ENCODE measurements around the gene NRL.
A peak's percentile ranks its signal among the peaks of the same experiment; 100 is the strongest.

Gene NRL

DNA sequence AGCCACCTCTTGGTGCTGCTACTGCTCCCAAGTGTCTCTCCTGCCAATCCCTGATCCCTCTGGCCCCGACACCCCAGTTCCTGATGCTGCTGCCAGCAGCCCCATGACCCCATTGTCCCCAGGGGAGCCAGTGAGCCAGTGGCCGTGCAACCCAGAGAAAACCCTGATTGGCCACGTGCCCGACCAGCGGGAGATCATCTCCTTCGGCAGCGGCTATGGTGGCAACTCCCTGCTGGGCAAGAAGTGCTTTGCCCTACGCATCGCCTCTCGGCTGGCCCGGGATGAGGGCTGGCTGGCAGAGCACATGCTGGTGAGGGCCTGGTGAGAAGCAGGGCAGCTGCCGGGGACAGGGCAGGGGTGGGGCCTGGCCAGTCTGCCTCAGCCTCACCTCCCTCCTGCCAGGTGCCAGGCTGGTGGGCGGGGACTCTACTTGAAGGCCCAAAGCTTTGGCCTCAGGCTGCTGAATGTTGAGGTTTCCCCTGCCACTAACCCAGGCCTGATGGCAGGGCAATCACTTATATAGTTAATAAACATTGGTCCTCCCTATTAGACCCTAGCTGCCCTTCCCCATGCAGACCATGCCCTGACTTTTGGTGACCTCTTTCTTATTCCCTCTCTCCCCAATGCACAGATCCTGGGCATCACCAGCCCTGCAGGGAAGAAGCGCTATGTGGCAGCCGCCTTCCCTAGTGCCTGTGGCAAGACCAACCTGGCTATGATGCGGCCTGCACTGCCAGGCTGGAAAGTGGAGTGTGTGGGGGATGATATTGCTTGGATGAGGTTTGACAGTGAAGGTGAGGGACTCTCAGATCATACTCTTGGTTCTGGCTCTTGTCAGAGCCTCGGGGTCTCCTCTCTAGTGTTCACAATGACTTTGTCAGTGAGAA, 15.6 kb downstream of the NRL start:
- no peak for DNase-seq (ENCODE audit: low spot score)

DNA sequence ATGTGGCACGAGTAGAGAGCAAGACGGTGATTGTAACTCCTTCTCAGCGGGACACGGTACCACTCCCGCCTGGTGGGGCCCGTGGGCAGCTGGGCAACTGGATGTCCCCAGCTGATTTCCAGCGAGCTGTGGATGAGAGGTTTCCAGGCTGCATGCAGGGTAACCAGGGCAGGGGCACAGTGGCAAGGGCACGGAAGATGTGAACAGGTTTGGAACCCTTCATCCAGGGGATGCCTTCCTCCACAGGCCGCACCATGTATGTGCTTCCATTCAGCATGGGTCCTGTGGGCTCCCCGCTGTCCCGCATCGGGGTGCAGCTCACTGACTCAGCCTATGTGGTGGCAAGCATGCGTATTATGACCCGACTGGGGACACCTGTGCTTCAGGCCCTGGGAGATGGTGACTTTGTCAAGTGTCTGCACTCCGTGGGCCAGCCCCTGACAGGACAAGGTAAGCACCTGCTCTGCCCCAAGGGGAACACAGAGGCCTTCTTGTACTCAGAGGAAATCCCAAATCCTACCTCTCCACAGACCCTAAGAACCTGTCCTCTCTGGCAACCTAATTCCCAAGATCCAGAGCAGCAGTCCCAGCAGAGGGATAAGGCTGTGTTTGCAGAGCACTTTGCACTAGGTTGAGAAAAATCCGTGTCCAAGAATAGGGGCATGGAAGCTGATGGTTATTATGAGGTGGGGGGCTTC, 16.4 kb downstream of the NRL start:
- DNase-seq (ENCODE audit: low spot score), result no peak

DNA sequence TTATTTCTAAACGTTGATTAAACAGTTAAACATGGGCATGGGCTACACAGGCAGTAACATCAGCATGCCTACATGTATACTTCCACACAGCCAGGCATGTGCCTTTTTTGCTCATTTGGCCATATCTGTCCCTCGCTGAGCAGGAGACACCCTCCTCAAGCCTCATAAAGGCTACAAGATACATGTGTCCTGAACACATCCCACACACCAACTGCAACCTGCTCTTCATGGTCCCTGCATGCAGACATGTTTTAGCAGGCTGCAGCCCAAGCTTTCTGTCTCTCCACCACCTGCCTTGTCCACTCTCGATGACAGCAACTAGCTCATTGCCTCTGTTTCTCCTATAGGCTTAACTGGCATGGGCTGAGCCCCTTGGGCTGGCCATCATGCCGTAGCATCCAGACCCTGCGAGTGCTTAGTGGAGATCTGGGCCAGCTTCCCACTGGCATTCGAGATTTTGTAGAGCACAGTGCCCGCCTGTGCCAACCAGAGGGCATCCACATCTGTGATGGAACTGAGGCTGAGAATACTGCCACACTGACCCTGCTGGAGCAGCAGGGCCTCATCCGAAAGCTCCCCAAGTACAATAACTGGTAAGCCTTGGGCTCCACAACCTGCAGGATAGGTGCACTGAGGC, 18.1 kb downstream of the NRL start:
- no peak for DNase-seq (ENCODE audit: low spot score)

DNA sequence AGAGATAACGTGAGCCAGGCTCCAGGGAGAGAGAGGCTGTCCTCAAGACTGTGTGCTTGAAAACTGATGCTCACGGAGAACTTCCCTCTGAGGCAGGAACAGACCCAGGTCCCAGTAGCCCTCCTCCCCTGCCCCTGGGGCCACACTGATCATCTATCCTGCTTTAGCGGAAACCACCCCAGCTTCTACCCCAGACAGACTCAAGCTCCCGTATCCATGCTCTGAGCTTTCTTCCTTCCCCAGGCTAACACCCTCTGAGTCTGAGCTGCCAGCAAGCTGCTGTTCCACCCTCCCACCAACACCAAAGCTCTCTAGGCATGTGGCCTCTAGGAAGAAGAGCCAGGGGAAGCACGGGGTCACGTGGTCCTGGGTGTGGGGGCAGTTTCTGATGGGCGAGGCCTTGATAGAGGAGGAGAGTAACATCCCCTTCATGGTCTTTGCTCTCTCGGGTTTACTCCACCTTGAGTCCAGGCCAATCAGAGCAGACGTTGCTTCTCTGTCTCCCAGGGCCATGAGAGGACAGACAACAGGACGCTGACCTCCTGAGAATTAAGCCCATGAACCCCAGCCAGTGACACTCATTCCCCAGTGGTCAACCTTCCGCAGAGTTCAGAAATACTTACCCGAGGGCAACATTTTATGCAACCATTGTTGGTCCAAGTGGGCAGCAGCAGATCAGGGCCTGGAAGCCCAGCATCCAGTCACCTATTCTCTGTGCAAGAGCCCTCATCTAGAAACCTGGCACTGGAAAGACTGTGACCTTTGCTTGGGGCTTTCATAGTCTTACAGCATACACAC, 19.3 kb downstream of the NRL start:
- peak; percentile 77 for DNase-seq (ENCODE audit: low spot score)

DNA sequence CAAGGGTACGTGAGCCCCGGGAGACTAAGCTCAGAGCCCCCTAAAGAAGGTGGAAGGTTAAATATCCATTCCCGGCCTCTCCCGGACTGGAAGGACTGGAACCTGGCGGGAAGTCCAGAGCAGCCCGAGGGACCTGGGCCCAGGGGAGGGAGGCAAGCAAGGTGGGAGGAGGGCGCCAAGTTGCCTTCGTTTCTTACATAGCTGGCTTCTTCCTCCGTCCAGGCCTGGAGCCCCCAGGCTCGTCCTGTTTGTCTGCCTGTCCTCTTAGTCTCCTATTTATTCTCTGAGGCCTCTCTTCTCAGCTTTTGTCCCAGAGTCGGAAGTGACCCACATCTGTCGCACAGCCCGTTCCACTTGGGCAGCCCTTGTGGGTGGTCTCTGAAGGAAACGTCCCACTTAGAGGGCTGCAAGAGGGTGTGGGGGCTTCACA, 19.9 kb downstream of the NRL start:
- DNase-seq (ENCODE audit: low spot score), result no peak

DNA sequence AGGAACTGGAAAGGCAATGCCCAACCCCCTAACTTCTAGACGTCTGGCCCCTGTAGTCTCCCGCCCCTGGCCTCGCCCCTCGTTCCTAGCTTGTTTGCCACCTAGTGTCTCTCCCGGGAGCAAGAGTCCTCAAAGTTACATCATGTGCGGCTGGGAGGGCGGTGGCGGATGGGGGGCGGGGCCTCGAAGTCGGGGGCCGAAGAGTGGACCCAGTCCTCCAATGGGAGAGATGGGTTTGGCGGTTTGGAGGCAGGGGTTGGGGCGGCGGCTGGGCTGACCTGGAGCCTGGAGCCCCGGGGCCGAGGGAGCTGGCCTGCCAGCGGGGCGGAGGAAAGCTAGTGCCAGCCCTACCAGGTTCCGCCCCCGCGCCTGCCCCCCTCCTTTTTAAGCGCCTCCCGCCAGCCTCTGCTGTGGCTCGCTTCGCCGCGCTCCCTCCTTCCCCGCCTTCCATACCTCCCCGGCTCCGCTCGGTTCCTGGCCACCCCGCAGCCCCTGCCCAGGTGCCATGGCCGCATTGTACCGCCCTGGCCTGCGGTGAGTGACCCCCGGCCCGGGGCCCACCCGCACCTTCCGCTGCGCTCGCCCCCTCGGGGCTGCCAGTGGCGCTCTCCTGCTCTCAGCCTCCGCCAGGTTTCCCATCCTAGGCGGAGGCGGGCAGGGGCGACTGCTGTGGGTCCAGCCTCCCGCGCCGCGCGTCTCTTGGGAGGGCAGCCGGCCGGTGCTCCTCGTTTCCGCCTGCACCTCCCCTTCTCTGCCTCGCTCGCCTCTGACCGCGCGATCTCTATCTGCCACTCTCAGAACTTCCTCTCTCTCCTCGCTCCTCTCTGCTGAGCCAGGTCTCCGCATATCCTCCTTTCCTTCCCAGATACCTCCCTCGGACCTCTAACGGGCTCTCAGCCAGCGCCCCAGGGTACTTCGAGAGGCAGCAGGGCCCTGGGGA, 20.6 kb downstream of the NRL start, which contains the start of gene PCK2:
Gene PCK2, plus strand, starts transcription at position 411 of the 940 bp plus-strand sequence. Its CDS starts 95 bp downstream, at position 506.
- peak; percentile 98 for DNase-seq (ENCODE audit: low spot score)

DNA sequence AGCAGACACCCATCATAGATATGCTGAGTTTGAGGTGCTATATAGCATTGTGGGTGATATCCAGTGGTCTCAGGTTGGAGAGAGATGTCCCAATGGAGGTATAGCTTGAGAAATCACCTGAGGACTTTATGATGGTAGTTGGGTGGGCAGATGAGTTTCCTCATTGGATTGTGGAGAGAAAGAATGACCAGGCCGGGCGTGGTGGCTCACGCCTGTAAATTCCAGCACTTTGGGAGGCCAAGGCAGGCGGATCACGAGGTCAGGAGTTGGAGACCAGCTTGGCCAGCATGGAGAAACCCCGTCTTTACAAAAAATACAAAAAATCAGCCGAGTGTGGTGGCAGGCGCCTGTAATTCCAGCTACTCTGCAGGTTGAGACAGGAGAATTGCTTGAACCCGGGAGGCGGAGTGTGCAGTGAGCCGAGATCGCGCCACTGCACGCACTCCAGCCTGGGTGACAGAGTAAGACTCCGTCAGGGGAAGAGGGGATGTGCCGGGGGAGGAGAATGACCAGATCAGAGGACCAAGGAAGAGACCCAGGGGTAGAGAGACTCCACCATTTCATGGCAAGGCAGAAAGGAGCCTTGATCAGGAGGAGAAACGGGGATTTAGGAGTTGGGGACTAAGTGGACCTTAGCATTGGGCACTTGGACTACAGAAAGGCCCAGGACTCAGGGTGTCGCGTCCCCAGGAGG, 21.4 kb downstream of the NRL start:
- no peak for DNase-seq (ENCODE audit: low spot score)

DNA sequence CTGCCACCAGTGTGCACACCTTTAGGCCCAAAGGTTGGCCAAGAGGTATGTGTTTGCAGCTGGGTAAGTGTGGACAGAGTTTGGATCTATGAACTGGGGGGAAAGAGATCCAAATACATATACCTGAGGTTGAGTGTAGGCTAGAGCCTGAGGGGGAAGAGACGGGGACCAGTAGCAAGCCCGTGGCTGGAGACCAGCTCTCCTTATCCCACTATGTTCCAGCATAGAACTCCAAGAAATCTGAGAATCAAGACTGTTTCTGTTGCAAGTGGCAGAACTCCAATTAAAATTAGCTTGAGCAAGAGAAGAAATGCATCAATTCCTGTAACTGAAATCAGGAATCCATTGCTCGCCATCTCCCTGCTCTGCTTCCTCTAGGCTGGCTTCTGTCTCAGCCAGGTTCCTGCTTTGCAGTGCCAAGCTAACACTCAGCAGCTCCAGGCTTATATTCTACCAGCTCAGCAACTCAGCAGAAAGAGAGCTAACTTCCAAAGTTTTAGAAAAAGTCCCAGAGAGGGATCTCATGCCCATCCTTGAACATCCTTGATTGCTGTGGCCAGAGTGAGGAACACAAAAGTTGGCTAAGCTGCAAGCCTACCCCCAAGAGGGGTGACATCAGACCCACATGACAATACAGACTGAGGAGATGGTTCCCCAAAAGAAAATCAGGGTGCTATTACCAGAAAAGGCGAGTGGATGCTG, 22.1 kb downstream of the NRL start:
- DNase-seq (ENCODE audit: low spot score), result no peak

DNA sequence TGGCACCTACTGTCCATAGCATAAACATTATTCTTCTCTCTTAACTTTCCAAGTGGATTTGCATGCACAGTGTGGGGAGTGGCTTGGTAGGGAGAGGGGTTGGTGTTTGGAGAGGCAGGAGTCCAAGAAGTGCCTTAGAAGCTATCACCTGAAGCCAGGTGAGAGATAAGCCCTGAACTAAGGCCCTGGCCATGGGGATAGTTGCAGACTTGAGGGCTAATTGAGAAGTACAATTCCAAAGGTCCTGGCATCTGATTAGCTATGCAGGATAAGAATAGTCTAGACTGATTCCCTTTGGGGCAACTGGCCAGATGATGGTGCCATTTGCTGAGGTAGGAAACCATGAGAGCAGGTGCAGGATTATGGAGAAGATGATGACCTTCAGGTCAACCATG, 22.6 kb downstream of the NRL start:
- no peak for DNase-seq (ENCODE audit: low spot score)

DNA sequence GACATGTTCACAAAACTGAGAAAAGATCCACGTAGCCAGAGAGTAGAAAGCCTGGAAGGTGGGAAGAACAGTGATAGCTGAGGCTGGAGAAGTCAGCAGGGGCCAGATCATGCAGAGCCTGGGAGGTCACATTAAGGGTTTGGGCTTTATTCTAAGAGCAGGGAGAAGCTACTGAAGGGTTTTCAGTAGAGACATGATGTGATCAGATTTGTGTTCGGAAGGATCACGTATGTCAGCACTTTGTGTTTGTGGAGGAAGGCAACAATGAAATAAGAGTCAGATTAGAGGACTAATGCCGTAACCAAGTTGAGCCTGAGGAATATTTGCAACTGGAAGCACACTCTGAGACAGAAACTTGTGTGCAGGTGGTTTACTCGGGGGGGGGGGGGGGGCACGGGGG, 24.9 kb downstream of the NRL start:
- DNase-seq (ENCODE audit: low spot score), result no peak

DNA sequence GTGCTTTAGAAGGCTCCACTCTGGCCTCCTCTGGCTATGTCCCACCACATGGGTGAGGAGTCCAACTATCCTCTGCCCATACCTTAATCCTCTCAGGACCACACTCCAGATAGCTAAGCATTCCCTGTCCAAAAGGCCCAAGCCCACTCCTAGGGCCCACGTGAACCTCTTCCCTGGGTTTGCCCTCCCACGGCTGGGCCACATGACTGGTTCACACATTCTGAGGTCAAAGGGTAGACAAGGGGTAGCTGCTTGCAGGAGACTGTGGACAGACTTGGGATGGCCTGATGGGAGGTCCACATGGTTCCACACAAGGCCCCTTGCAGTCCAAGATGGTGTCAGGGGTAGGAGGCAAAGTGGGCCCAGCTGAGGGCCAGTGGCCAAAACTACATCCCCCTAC, 26.7 kb downstream of the NRL start:
- no peak for DNase-seq (ENCODE audit: low spot score)

DNA sequence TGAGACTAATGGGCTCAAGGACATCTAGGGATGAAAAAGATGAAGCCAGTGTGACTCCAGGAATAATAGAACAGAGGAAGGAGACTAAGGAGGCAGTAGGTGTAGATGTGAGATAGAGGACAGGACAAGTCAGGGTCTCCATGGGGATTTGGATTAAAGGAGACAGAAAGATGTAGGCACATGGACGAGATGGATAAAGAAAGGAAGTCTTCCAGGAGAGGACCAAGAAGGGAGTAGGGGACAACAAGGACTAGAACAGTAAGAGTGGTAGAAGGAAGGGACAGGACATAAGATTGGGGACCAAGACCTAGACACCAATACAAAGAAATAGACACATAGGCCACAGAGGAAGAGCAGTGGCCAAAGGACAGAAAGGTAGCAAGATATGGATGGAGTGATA, 27.7 kb downstream of the NRL start:
- no peak for DNase-seq (ENCODE audit: low spot score)

DNA sequence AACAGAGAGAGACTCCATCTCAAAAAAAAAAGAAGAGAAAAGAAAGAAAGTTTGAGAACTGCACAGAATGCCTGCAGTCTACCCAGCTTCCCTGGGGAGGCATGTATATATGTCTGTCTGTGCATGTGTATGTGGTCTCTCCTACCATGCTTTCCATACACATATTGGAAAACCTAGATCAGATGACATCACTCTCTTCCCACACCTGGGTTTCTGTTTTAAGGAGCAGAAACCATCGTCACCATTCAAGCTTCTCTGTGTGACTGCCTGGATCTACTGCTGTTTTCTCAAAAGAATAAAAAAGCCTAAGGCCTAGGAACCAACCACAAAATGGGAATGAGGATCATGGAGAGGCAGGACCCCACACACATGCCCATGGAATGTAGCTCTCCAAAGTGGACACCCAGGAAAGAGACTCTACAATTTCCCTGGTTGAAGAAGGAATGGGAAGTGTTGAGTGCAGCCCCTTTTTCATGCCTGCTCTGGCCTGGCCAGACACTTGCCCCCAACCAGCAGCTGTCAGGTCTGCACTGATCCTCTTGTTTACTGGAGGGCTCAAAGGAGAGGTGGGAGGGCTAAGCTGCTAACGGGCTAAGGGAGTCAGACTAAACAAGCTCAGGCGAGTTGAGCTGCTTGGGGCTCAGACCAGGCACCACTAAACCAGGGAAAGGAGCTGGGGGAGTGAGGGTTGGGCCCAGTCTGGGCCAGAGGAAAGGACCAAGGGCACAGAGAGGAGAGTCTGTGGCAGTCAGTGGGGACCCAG, 28.4 kb downstream of the NRL start:
- no peak for DNase-seq (ENCODE audit: low spot score)

DNA sequence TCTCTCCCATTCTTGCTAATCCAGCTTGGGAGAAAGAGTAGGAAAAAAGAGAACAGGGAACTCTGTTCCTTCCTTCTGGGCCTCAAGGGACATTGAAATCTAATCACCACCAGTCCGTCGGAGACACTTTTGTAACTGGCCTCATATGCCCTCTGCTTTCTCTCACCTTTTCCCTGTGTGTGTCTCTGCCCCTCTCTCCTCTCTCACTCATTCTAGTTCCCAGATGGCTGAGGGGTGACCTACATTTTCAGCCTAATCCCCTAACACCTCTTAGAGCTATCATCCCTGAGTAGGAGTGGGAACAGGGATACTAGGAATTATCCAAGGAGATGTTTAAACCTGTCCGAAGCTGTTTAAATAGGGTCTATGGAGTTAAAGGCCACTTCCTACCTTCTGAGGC, 29.5 kb downstream of the NRL start:
- no peak for DNase-seq (ENCODE audit: low spot score)

DNA sequence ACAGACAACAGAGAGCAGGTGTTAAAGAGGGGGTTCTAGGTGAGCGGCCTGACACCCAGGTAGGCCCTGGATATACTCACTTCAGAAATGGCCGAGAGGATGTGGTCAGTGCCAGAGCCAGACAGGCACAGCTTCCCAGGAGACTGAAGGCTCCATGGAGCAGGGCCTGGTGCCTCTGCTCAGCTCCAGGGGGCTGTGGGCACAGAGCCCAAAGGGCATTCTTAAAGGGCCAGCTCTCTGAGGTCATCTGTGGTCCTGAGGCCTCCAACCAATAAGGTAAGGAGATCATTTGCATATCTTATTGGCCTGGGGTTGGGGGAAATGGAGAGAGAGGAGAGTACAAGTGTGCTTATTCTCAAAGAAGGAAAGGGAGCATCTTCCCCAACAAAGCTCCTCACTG, 30.3 kb downstream of the NRL start:
- DNase-seq (ENCODE audit: low spot score), result no peak

DNA sequence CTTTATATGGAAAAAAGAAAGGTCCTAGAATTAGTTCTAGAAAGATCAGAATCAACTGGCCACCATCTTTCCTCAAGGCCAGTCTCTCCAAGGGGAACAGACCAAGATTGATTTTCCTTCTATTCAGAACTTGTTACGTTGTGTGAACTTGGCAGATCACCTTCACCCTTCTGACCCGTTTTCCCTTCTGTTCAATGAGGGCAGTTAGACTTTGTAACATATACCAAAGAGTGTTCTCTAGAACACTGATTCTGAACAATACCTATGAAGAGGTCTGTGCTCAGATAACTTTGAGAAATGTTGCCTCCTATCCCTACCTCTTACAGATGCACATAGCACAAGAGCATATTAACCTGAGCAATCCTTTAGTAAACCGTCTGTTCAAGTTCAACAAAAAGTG, 31.3 kb downstream of the NRL start:
- DNase-seq (ENCODE audit: low spot score), result no peak

DNA sequence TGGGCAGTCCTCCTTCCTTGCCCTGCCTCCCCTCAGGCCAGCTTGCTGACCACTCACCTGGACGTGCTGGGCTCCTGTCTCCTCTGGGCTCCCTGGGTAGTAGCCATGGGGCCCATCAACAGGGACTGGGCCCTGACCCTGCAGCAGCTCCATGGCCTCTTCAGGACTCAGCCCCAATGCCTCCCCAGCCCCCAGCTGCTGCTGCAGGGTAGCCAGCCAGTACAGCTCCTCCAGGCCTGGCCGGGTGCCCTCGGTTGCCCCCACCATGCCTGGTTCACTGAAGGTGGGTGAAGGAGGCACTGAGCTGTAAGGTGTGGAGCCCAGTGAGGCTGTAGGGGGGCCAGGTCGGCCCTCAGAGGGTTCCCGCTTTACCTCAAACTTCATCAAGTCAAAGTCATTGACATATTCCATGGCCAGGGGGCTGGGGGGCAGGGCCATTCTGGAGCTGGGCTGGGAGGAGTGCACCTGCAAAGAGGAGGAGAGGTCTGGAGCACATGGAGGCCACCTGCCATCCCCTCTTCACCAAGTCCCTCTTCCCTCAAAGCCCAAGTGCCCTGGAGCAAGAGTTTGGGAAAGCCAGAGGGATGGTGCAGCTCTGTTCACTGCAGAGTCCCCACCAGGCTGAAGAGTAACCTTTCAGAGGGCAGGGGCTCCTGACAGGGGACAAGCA, 32.2 kb downstream of the NRL start:
- DNase-seq (ENCODE audit: low spot score), result no peak

DNA sequence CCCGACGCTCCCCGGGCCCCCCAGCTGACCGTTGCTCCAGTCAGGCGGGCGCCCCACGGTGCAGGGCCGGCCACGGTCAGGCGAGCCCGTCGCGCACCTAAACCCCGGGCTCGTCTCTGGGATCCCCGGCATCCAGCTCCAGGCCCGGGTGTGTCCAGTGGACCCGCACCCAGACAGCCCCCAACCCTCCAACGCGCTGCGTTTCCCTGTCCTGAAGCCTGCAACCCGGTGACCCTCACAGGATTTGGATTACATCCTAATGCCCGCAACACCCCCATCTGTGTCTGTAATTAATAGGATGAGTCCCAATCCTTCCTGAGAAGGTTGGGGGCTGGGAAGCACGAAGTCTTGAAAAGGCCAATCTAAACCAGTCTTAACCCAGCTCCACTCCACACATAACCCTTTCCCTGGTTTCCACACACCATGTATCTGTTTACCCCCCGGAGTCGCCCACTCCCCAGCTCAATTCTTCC, 33.0 kb downstream of the NRL start:
- no peak for DNase-seq (ENCODE audit: low spot score)

All from AG20443 (cell line).